Measurements from ENCODE around the gene FKBP7.

DNA sequence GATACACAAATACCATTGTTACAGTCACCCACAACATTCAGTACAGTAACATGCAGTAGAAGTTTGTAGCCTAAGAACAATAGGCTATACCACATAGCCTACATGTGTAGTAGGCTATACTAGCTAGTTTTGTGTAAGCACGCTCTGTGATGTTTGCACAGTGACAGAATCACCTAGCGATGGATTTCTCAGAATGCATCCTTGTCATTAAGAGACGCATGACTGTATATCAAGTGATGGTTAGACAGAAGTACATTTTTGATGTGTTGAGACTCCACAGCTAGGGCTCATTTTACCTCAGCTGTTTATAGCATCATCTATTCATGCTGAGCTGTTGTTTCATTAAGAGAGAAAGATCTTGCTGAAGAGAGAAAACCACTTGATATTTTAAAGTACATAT, 21.2 kb upstream of the FKBP7 start:
- no peak for TF ChIP-seq CREB1 (IDR thresholded peaks at IDR 0.05)
- TF ChIP-seq, protein P1, sequence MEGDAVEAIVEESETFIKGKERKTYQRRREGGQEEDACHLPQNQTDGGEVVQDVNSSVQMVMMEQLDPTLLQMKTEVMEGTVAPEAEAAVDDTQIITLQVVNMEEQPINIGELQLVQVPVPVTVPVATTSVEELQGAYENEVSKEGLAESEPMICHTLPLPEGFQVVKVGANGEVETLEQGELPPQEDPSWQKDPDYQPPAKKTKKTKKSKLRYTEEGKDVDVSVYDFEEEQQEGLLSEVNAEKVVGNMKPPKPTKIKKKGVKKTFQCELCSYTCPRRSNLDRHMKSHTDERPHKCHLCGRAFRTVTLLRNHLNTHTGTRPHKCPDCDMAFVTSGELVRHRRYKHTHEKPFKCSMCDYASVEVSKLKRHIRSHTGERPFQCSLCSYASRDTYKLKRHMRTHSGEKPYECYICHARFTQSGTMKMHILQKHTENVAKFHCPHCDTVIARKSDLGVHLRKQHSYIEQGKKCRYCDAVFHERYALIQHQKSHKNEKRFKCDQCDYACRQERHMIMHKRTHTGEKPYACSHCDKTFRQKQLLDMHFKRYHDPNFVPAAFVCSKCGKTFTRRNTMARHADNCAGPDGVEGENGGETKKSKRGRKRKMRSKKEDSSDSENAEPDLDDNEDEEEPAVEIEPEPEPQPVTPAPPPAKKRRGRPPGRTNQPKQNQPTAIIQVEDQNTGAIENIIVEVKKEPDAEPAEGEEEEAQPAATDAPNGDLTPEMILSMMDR (IDR thresholded peaks at IDR 0.05; ENCODE audit: control extremely low read depth in 1 of 3, insufficient read depth in 1 of 3, low read depth in 1 of 3, low read length in 3 of 3) = no peak
- no peak for TF ChIP-seq POLR2AphosphoS5 (IDR thresholded peaks at IDR 0.05; ENCODE audit: low read depth, low read length)
- TF ChIP-seq, protein P2, sequence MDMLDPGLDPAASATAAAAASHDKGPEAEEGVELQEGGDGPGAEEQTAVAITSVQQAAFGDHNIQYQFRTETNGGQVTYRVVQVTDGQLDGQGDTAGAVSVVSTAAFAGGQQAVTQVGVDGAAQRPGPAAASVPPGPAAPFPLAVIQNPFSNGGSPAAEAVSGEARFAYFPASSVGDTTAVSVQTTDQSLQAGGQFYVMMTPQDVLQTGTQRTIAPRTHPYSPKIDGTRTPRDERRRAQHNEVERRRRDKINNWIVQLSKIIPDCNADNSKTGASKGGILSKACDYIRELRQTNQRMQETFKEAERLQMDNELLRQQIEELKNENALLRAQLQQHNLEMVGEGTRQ (IDR thresholded peaks at IDR 0.05; ENCODE audit: low read length) = no peak
- no peak for TF ChIP-seq TAF7 (optimal IDR thresholded peaks at IDR 0.05; ENCODE audit: borderline replicate concordance, low read depth, low read length)
- no peak for TF ChIP-seq SIN3A (conservative IDR thresholded peaks at IDR 0.05 in 1 of 2, IDR thresholded peaks at IDR 0.05 in 1 of 2; ENCODE audit: low read depth in 1 of 2, low read length in 2 of 2)
- no peak for TF ChIP-seq SUZ12 (IDR thresholded peaks at IDR 0.05; ENCODE audit: low read length)
- no peak for TF ChIP-seq GABPA (IDR thresholded peaks at IDR 0.05; ENCODE audit: borderline replicate concordance, insufficient read depth, low read length)
- TF ChIP-seq, protein P3, sequence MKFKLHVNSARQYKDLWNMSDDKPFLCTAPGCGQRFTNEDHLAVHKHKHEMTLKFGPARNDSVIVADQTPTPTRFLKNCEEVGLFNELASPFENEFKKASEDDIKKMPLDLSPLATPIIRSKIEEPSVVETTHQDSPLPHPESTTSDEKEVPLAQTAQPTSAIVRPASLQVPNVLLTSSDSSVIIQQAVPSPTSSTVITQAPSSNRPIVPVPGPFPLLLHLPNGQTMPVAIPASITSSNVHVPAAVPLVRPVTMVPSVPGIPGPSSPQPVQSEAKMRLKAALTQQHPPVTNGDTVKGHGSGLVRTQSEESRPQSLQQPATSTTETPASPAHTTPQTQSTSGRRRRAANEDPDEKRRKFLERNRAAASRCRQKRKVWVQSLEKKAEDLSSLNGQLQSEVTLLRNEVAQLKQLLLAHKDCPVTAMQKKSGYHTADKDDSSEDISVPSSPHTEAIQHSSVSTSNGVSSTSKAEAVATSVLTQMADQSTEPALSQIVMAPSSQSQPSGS (IDR thresholded peaks at IDR 0.05; ENCODE audit: low read length) = no peak
- no peak for TF ChIP-seq SRF (IDR thresholded peaks at IDR 0.05; ENCODE audit: low read depth, low read length)
- TF ChIP-seq KDM1A (IDR thresholded peaks at IDR 0.05; ENCODE audit: borderline replicate concordance, low read length) = no peak
- no peak for TF ChIP-seq EZH2 (IDR thresholded peaks at IDR 0.05; ENCODE audit: low read depth, low read length, severe bottlenecking)

All from H1 (cell line).